ENCODE data around the gene CCSER2.

The CCSER2 gene

DNA sequence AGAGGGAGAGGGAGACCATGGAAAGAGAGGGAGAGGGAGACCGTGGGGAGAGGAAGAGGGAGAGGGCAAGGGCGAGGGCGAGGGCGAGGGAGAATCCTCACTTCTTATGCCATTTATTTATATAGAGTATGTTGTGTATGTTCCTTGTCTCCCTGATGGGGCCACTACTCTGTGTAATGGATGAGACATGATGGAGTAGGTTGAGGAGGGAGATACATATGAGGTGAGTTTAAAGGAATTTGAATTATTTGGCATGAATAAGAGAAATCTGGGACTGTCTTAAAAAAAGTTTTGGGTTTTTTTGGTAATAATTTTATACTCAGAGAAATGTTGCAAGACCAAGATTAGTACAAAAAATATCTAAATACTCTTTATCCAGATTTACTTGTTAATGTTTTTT is 20.1 kb downstream of the CCSER2 start:
- DNase-seq: no peak

DNA sequence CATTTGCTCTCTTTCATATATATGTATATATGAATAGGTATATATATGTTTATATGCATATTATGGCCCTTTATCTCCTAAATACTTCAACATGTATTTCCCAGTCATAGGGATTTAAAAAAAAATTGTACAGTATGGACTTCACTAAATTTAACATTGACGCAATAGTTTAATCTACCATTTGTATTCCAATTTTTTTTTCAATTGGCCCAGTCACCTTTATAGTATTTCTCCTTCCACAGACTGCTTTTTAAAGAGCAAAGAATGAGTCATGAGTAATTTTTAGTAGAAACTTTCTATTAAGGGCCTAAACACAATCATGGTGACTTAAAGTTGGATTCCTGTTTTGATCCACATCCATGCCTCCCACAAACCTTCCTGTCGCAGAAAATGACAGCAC is 20.5 kb downstream of the CCSER2 start:
- no peak for DNase-seq

DNA sequence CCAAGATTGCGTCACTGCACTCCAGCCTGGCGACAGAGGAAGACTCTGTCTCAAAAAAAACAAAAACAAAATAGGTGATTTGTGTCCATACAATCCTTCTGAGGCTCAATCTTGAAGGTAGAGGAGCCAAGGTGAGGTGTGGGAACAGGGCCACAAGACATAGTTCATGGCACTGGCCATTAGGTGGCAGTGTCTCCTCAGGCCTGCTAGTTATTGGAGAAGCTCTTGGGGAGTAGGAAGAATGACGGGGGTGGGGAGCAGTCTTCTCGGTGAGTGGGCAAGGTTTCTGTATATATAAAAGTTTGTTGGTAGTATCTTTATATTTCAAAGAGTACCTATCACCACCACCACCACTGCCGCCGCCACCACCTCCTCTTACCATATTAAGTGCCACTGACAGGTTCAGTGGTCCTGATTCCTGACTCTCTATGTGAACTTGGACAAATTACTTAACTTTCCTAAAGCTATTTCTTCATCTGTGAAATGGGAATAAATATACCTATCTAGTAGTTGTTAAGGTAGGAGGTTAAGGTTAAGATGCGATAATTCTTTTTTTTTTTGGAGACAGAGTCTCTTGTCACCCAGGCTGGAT is 24.0 kb downstream of the CCSER2 start:
- peak; percentile 45 for DNase-seq

DNA sequence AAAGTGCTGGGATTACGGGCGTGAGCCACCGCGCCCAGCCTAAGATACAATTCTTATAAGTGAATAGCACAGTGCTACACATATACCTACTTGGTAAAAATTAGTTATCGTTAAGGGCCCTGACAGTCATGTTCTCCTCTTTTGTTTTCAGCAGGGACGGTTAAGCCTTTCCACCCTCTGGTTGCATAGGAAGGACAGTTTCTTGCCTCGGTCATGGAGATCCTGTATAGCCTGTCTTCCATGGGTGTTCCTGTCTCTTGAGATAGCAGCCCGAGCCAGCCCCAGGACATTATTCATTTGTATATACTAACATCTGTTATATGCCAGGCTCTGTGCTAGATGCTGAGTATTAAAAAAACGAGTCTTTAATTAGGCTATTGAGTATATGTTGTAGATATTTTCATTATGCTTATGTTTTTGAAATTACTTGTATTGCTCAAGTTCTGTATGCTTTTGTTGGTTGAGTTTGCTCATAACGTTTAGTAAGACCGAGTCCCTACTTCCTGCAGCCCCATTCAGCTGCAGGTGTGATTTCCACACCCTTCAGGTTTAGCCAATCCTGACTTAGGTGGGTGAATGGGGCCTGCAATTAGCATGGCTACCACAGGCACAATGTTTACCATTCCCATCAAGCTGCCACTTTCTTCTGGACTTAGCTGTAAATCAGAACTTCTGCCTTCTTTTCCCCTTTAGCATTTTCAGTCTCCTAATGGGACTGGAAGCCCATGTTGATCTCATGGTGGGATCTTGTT is 24.8 kb downstream of the CCSER2 start:
- no peak for DNase-seq

DNA sequence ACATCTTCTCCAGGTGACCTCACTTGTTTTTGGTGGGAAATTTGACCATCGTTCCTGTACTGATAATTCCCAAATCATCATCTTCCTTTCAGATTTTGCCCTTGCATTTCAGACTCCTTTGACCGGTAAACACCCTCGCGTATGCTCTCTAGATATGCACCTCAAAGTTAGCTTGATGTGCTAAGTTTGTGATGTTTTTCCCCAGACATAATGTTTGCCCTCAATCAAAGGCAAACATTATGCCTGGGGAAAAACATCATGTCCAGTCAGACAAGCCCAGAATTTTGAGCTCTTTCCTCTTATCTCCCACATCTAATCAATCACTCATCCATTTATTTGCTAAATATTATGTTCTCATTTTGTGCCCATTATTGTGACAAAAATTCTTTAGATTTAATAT is 26.2 kb downstream of the CCSER2 start:
- DNase-seq: no peak

DNA sequence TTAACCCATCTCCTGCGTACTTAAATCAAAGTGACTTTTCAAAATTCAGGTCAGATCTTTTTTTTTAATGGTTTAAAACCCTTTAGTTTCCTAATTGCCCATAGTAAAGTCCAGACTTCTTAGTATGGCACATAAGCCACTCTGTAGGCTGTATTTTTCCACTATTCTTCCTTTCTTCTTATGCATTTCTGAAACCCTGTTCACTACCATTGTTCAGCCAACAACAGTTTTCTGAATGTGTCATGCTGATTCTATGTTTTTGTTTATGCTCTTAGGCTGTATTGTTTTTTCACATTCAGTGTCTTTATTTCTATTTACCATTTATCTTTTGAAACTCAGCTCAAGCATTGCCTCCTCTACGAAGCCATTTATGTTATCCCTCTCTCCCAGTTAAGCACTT is 26.7 kb downstream of the CCSER2 start:
- no peak for DNase-seq

DNA sequence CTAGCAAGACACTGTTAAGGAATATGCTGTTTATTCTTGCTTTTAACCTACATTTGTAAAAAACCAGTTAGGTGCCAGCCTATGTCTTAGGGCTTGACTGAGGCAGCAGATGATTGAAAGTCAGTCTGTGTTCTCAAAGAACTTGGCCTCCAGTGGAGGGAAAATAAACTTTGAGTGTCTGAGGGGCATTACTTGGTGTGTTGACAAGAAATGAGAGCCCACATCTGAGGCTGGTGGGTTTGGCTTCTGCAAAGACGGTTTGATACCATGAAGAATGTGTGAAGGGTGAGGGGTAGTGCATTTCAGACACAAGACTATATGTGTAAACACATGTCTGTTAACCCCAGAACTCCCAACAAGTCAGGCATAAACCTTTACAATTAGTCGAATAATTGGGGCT is 28.5 kb downstream of the CCSER2 start:
- DNase-seq: no peak

DNA sequence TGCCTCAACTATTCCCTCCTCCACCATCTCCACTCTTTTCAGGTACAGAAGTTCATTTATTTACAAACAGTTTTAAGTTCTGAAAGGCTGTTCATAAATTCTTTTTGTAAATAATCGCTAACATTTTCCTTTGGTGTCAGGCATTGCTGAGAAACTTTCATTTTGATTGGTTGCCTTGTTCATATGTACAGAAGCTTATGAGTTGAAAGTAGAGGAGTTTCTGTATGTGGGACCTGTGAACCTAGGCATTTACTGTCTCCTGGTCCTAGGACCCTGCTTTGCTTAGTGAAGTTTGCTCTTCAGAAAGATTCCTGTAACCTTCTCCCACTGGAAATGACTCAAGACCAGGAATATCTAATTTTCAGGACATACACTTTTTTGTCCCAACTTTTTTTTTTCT is 30.4 kb downstream of the CCSER2 start:
- DNase-seq: no peak

DNA sequence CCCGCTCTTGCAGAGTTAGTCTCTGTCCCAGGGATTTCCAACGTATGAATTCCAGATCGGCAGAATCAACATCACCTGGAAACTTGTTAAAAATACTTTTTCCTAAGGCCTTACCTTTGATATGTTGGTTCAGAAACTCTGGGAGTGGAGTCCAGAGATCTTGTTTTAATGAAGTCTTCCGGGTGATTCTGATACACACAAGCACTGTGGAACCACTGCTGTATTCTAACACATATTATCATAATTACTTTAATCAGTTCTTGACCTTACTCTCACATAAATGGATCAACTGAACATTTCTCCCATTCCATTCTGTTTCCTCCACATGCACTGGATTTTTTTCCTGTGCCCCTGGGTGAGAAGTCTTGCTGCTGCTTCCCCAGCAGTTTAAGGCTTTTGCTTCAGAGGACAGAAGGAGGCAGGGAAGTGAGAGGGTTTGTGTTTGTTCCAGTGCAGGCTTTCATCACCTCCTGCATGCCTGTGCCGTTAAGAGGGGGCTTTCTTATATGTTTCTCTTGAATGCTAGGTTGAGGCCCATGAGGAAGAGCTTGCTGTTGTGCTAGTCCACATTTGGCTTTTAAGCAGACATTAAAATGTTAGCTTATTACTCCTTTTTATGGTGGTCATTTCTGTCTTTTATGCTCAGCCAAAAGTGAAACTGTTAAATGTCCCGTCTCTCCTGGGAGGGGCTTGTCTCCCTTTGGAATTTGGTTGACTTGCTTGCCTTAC is 32.4 kb downstream of the CCSER2 start:
- DNase-seq: peak; percentile 5

DNA sequence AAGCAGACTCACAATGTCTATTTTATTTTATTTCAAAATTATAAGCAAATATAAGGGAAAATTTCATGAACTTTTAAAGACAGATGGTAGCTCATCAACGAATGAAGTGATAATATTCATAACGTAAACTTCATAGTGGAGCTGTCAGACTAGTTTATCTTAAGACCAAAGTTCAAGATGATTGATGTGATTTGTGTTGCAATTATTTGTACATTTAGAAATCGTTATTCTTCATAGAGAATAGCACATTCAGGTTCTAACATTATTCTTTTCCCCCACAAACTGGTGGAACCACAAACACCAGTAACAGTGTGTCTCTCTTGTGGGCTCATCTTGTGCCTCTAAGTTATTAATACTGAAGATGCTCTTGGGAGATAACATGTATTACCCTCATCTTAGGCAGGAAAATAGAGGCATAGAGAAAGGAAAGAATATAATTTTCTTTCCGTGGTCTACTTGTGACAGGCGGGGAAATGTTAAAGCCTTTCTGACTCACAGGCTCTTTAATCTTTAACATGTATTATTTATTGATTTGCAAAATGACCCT is 37.0 kb downstream of the CCSER2 start:
- no peak for DNase-seq

DNA sequence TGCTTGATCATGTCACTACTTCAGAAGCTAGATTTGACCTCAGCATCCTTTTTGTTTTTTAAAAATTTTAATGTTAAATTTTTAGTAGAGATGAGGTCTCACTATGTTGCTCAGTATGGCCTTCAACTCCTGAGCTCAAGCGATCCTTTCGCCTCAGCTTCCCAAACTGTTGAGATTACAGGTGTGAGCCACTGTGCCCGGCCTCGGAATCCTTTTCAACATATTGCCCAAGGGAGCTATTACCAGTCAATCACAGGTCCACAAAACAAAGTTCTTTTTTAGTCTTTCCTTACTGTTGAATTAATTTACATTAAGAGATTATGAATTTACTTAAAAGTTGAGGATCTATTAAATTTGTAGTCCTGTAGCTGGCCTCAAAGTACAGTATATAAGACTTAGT is 37.7 kb downstream of the CCSER2 start:
- no peak for DNase-seq

DNA sequence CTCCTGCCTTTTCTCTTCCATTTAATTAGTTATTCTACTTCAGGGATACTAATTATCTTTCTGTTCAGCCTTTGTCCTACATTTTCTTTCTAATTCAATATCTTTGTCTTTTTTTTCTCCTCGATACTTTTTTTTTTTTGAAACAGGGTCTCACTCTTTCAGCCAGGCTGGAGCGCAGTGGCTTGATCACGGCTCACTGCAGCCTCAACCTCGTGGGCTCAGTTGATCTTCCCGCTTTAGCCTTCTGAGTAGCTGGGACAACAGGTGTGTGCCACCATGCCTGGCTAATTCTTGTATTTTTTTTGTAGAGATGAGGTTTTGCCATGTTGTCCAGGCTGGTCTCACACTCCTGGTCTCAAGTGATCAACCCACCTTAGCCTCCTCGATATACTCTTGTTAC is 38.9 kb downstream of the CCSER2 start:
- DNase-seq: no peak

DNA sequence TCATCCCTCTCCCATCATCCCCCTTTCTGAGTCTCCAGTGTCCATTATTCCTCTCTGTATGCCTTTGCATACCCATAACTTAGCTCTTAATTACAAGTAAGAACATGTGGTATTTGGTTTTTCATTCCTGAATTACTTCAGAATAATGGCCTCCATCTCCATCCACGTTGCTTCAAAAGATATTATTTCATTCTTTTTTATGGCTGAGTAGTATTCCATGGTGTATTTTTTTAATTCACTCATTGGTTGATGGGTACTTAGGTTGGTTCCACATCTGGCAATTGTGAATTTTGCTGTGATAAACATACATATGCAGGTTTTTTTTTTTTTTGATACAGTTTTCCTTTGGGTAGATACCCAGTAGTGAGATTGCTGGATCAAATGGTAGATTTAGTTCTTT is 40.4 kb downstream of the CCSER2 start:
- DNase-seq: no peak

DNA sequence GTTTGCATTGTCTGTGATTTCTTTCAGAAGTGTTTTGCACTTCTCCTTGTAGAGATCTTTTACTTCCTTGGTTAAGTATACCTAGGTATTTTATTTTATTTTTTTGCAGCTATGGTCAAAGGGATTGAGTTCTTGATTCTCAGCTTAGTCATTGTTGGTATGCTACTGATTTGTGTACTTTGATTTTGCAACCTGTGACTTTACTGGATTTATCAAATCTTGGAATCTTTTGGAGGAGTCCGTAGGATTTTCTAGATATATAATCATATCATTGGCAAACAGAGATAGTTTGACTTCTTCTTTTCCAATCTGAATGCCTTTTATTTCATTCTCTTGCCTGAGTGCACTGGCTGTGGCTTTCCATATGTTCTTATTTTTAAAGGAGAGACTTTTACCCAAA is 41.9 kb downstream of the CCSER2 start:
- DNase-seq: no peak

DNA sequence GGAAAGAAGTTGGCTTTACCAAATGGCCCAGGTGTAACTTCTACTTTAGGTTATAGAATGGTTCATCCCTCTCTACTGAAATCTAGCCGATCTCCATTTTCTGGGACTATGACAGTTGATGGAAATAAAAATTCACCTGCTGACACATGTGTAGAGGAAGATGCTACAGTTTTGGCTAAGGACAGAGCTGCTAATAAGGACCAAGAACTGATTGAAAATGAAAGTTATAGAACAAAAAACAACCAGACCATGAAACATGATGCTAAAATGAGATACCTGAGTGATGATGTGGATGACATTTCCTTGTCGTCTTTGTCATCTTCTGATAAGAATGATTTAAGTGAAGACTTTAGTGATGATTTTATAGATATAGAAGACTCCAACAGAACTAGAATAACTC is 43.6 kb downstream of the CCSER2 start:
- DNase-seq: no peak

DNA sequence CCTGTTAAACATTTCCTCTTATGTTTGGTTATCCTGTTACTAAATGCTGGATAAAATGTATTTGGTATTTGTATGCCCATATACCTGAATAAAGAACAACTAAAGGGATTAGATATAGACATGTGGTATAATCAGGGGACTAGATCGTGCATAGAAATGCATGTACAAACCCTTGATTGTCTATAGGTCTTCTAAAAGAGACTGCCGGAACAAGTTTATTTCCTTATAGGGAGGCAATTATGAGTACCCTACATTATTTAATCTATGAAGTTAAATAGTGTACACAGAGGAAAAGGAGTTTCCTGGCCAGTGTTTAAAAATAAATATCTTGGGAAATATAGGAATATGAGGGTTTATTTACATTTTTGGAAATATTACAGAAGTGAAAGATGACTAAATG is 44.6 kb downstream of the CCSER2 start:
- no peak for DNase-seq

DNA sequence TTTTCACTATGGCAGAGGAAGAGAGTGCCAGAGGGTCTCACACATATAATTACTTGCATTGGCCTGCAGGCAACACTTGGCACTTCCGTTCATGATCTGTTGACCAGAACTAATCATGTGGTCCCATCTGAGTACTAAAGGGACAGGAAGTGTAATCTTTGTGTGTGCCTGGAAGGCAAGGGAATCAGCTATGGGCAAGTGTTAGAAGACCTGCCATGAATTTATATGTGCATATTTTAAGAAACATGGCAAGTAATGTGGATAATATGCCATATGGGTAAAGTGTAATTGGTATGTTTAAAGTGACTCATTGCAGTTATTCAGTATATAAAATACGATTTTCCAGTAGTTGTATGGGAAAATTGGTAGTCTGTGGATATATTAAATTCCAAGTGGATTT is 46.1 kb downstream of the CCSER2 start:
- no peak for DNase-seq

DNA sequence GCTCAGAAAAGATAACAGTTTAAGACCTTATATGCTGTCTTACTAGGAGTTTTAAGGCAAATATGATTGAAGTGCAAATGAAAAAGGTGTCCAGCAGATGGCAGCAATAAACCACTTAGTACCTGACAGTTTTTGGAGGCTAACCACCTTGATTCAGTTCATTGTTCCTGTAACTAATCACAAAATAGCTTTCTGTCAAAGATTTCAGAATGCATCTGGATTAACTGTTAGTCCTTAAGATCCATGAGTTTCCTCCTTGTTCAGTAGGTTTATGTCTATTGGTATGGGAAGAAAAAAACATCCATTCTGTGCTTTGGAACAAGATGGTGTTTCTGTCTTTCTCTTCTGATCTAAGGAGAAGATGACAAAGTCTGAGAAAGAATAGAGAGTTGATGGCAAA is 46.6 kb downstream of the CCSER2 start:
- peak; percentile 58 for DNase-seq

DNA sequence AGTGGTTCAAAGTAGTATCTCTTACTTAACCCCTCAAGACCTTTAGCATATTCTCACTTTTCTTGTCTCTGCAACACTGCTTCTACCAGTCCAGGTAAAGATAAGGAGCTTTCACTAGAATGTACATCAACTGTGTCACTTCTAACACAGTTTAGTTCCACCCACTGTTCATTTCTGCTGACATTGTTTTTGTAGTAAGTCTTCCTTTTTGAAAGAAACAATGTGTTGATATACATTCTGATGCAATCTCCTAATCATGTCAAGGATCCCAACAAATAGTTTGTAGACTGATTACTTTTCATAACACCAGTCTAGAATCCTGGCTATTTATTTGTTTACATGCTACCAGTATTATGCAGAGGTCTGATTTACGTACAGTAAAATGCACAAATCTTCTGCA is 47.5 kb downstream of the CCSER2 start:
- DNase-seq: no peak

DNA sequence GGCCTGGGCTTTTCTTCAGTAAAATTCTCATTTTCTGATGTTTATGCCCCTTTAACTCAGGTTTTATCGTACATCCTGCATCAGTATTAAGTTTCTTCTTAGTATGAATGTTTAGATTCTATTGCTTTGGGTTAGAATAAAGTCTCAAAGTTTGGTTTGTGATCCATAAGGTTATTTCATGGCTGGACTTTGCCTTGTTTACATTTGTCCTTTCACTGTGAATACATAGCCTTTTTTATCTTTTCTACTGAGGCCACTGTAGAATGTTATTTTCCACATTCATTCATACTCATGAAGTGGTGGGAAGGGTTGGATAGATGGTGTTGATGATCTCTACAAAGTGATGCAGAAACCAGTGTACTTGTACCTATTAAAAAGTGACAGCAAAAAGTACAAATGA is 59.8 kb downstream of the CCSER2 start:
- DNase-seq: no peak

DNA sequence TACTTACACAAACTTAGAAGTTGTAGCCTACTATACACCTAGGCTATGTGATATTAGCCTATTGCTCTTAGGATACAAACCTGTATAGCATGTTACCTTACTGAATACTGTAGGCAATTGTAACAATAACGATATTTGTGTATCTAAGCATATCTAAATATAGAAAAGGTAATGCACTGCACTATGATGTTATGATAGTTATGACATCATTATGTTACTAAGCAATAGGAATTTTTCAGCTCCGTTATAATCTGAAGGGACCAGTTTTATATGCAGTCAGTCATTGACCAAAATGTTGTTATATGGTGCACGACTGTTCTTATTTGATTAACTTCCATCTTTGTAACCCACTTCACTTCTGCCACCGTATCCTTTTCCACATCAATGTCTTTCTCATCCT is 62.0 kb downstream of the CCSER2 start:
- DNase-seq: no peak

DNA sequence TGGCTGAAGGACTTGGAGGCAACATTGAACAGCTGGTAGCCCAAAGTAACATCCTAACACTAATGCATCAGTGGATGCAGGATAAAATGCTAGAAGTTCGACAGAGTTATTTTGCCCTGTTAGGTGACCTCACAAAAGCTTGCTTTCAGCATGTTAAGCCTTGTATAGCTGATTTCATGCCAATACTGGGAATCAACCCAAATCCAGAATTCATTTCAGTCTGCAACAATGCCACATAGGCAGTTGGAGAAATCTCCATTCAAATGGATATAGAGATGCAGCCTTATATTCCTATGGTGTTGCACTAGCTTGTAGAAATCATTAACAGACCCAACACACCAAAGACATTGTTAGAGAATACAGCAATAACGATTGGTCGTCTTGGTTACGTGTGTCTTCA is 62.9 kb downstream of the CCSER2 start:
- DNase-seq: peak; percentile 60

DNA sequence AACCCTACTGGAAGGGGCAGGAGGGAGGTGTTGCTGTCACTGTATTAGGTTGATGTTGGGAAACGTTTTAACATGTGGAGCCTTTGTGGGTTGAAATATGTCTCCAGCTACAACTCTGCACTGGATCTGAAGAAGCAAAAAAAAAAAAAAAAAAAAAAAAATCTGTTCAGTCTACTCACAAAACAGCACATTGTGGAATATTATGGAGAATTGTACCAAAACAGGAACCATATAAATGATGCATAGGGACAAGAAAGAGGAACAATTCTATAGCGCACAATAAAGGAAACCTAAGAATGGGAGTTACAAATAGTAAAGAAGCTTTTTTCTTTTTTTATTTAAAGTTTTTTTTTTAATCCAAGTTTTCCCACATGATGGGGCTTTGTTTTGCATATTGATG is 63.8 kb downstream of the CCSER2 start:
- DNase-seq: no peak

DNA sequence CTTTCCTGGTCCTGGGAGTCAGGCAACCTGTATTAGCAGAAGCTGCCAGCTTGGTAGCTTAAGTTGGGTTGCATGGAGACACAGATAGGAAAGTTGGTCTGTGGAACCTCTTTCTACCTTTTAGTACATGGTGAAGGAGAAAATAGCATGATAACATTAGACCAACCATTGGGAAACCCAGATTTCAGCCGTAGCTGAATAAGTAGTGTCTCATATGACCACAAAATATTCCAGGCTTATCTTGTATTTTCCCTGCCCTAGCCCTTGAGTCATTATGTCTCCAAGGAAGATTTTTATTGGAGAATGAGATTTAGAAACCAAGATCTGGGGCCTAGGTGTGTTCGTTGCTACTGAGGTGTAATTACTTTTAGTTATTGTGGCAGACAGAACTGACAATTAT is 67.2 kb downstream of the CCSER2 start:
- DNase-seq: no peak
